ENCODE measurements around the gene PTEN.

DNA sequence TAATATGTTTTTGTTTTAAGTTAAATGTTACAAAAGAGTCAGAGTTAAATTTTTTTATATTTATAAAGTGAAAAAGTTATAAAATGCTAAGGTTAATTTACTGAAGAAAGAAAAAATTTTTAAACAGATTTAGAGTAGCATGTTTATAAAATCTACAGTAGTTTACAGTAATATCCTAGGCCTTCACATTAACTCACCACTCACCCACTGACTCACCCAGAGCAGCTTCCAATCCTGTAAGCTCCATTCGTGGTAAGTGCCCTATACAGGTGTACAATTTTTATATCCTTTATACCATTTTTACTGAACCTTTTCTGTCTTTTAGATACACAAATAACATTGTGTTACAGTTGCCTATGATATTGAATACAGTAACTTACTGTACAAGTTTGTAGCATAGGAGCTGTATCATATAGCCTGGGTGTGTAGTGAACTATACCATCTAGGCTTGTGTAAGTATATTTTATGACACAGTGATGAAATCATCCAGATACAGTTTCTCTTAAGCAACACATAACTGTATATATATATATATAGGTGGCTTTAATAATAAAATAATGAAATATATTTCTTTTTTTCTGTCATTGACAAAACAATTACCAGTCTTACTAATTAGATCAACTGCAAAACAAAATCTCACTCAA lies 79.6 kb downstream of the PTEN start:
- TF ChIP-seq POLR2AphosphoS5 (IDR thresholded peaks at IDR 0.05) (no peak), POLR2A (IDR thresholded peaks at IDR 0.05) (no peak), EP300 (IDR thresholded peaks at IDR 0.05) (no peak)
- TF ChIP-seq, protein P1, sequence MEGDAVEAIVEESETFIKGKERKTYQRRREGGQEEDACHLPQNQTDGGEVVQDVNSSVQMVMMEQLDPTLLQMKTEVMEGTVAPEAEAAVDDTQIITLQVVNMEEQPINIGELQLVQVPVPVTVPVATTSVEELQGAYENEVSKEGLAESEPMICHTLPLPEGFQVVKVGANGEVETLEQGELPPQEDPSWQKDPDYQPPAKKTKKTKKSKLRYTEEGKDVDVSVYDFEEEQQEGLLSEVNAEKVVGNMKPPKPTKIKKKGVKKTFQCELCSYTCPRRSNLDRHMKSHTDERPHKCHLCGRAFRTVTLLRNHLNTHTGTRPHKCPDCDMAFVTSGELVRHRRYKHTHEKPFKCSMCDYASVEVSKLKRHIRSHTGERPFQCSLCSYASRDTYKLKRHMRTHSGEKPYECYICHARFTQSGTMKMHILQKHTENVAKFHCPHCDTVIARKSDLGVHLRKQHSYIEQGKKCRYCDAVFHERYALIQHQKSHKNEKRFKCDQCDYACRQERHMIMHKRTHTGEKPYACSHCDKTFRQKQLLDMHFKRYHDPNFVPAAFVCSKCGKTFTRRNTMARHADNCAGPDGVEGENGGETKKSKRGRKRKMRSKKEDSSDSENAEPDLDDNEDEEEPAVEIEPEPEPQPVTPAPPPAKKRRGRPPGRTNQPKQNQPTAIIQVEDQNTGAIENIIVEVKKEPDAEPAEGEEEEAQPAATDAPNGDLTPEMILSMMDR (IDR thresholded peaks at IDR 0.05) = no peak

Measured in gastroesophageal sphincter (tissue), 3 donors.